Muscle layer of duodenum (tissue), 2 donors: ENCODE data around the gene COPB1.

Experiments used
- H3K27ac ChIP-seq: one replicate; pipeline ENCODE4 v1.7.0; 2013; ENCODE audit warnings: mild to moderate bottlenecking, low read length
- H3K27me3 ChIP-seq: one replicate; pipeline ENCODE4 v1.7.0; 2013; ENCODE audit warnings: low read depth, mild to moderate bottlenecking, control low read depth, low read length
- H3K36me3 ChIP-seq, 2 donors: one replicate each; pipeline ENCODE4 v1.7.0; 2013; ENCODE audit warnings: low read length in 2 of 2, control low read depth in 1 of 2, mild to moderate bottlenecking in 1 of 2; ENCODE audit not compliant: insufficient read depth in 2 of 2, control insufficient read depth in 1 of 2
- H3K4me1 ChIP-seq, 2 donors: one replicate each; pipeline ENCODE4 v1.7.0; 2013; ENCODE audit warnings: low read length in 2 of 2, mild to moderate bottlenecking in 2 of 2, control low read depth in 1 of 2, moderate library complexity in 1 of 2; ENCODE audit not compliant: insufficient read depth in 2 of 2, control insufficient read depth in 1 of 2
- H3K4me3 ChIP-seq, 2 donors: one replicate each; pipeline ENCODE4 v1.7.0; 2013; ENCODE audit warnings: low read length in 2 of 2, low read depth in 1 of 2, mild to moderate bottlenecking in 1 of 2
- H3K9me3 ChIP-seq, 2 donors: one replicate each; pipeline ENCODE4 v1.7.0; 2013; ENCODE audit warnings: low read length in 2 of 2, control low read depth in 1 of 2, mild to moderate bottlenecking in 1 of 2; ENCODE audit not compliant: control insufficient read depth in 1 of 2
- donor health status: healthy.

Gene COPB1

DNA sequence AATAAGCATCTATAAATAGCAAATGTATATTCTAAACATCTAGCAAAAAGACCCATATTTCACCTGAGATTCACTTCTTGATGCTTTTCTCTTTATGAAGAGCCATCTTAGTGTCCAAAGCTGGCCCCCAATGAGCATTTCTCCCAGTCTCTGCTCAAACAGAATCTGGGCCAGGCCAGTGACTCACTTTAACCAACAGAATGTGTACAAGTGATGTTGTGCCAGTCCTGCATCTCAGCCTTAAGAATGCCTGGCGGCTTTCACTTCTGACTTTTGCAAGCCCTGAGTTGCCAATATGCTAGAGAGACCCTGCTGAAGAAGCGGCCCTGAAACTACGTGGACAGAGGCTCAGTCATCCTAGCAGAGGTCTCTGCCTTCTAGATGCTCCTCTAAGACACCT lies 6.9 kb upstream of the COPB1 start:
- peaks cover 60 to 77% of the 10 kb centered on the region in 2 donors for H3K36me3 ChIP-seq
- H3K4me3 ChIP-seq = no peak overlapping the region
- no peaks in the 10 kb centered on the region for H3K9me3 ChIP-seq
- H3K4me1 ChIP-seq = no peaks in the 10 kb centered on the region
- H3K27ac ChIP-seq = no peak overlapping the region
- H3K27me3 ChIP-seq = no peaks in the 10 kb centered on the region

DNA sequence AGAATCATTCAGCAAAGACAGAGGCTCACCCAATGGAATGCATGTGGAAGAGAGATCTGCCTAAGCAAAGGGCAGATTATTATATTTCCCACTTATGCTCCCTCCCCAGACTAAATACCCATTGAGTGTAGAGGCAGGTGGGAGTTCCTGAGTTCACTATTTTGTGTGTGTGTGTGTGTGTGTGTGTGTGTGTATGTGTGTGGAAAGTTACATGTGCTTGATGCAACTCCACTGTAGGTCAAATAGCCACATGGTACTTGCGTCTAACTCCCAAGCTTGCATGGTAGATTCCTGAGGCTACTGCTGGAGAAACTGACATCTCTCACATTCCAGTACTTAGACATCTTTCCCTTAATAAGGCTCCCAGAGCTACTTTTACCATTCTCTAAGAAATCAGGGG lies 3.4 kb upstream of the COPB1 start:
- Histone ChIP-seq H3K9me3 (no peaks in the 10 kb centered on the region), H3K4me1 (peaks cover 0 to 8% of the 10 kb centered on the region in 2 donors), H3K36me3 (peaks cover 35 to 47% of the 10 kb centered on the region in 2 donors), H3K27ac (no peak overlapping the region), H3K4me3 (no peak overlapping the region), H3K27me3 (no peaks in the 10 kb centered on the region)

DNA sequence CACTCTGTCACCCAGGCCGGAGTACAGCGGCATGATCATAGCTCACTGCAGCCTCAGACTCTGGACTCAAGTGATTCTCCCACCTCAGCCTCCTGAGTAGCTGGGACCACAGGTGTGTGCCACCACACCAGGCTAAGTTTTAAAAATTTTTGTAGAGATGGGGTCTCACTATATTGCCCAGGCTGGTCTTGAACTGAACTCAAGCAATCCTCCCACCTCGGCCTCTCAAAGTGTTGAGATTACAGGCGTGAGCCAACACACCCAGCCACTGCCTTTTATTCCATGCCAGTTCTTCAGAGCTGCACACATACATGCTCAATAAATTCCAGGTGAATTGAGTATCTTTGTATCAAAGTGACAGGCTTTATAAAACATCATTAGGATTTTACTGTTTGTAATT lies 2.4 kb upstream of the COPB1 start:
- no peak overlapping the region for H3K4me3 ChIP-seq
- no peaks in the 10 kb centered on the region for H3K27me3 ChIP-seq
- no peak overlapping the region for H3K27ac ChIP-seq
- H3K4me1 ChIP-seq = peaks cover 0 to 15% of the 10 kb centered on the region in 2 donors
- peaks cover 33 to 46% of the 10 kb centered on the region in 2 donors for H3K36me3 ChIP-seq
- no peaks in the 10 kb centered on the region for H3K9me3 ChIP-seq

DNA sequence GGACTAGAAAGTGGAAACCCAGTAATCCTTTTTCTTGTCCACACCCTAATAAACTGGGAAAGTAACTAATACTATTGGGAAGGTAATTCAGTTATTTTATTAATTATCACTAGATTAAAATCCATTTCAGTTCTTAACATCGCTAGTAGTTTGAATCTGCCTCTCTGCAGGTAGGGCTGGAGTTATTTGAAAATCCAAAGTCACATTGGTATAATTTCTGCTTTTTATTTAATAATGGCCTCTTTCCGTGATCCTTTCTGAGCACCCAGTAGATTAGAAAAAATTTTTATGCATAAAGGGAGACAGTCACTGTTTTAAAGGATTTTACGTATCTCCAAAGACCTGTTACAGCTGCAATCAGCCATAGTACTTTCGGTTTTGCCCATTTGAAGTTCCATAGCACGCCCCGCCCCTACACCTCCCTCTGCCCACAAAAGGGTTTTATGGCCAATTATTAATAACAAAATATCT lies 605 bp upstream of the COPB1 start:
- Histone ChIP-seq H3K27me3 (no peaks in the 10 kb centered on the region), H3K36me3 (peaks cover 28 to 40% of the 10 kb centered on the region in 2 donors), H3K9me3 (no peaks in the 10 kb centered on the region), H3K27ac (peak overlapping the region; percentile 84), H3K4me1 (peaks cover 0 to 22% of the 10 kb centered on the region in 2 donors), H3K4me3 (peak overlapping the region; percentile 77 to 94)

DNA sequence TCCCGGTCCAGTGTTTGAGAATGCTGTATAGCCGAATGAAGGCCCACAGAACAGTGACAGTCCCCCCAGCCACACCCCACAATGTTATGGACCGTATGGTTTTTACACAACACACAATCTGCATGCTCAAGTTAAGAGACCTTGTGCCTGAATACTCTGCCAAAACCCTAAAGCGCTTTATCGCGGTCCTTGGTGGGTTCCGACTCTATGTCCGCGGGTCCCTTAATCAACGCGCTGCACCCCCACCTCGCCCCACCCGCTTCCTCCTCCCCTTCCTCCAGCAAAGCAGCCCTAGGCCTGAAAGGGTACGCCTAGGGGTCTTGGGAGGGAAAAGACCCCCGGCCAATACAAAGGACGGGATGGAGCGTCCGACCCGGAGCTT lies 442 bp downstream of the COPB1 start:
- Histone ChIP-seq H3K27me3 (no peaks in the 10 kb centered on the region), H3K4me3 (peak overlapping the region; percentile 94 to 98), H3K27ac (peak overlapping the region; percentile 75), H3K9me3 (no peaks in the 10 kb centered on the region), H3K36me3 (peaks cover 28 to 38% of the 10 kb centered on the region in 2 donors), H3K4me1 (peaks cover 0 to 22% of the 10 kb centered on the region in 2 donors)

- Histone ChIP-seq H3K36me3 (peaks cover 49 to 88% of the 10 kb centered on the region in 2 donors), H3K27me3 (no peaks in the 10 kb centered on the region), H3K4me1 (no peaks in the 10 kb centered on the region), H3K9me3 (no peaks in the 10 kb centered on the region), H3K27ac (no peak overlapping the region), H3K4me3 (no peak overlapping the region)
Observed at GRCh38 chr11:14480716-14481115, 18.9 kb downstream of the COPB1 start.

- H3K27me3 ChIP-seq = no peaks in the 10 kb centered on the region
- no peak overlapping the region for H3K4me3 ChIP-seq
- H3K36me3 ChIP-seq = peaks cover 80 to 88% of the 10 kb centered on the region in 2 donors
- H3K27ac ChIP-seq = no peak overlapping the region
- no peaks in the 10 kb centered on the region for H3K4me1 ChIP-seq
- H3K9me3 ChIP-seq = no peaks in the 10 kb centered on the region
Observed at GRCh38 chr11:14471127-14471526, 28.5 kb downstream of the COPB1 start.

- Histone ChIP-seq H3K4me3 (no peak overlapping the region), H3K4me1 (no peaks in the 10 kb centered on the region), H3K36me3 (peaks cover 67 to 85% of the 10 kb centered on the region in 2 donors), H3K9me3 (no peaks in the 10 kb centered on the region), H3K27me3 (no peaks in the 10 kb centered on the region), H3K27ac (no peak overlapping the region)
Observed at GRCh38 chr11:14463623-14464022, 36.0 kb downstream of the COPB1 start.

DNA sequence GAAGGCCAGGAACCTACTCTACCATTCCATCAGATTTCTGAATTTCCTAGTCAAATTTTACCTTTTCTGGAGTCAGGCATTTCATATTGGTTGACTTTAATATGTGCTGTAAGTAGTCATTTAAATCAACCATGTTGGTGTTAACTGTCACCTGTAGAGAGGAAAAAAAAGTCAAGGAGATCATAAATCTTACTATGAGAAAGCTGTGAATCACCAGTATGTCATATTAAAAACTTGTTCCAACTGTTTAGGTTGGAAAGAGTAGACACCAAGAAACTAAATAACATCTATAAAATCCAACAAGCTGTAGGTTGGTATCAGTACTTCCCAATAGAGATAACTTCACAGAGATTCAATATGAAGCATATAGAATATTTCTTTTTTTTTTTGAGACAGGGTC lies 39.5 kb downstream of the COPB1 start:
- no peak overlapping the region for H3K27ac ChIP-seq

DNA sequence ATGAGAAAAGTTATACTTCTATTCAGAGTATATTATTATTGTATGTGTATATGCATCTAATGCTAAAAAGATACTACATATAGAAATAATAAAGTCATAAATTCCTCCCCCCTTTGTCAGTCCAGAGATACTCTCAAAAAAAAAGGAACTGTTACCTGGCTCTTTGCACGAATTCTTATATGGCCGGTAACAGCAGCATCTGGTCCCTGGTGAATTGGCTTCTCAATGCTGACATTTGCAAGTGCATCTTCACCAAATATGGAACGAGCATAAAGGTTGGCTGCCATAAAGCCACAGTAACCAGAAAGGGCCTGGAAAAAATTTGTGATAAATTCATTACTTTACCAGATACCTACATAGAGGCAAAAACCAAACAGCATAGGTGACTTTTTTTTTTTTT lies 41.2 kb downstream of the COPB1 start:
- no peak overlapping the region for H3K4me3 ChIP-seq
- H3K4me1 ChIP-seq = no peaks in the 10 kb centered on the region
- H3K27me3 ChIP-seq = no peaks in the 10 kb centered on the region
- H3K27ac ChIP-seq = no peak overlapping the region
- H3K9me3 ChIP-seq = no peaks in the 10 kb centered on the region
- H3K36me3 ChIP-seq = peaks cover 32 to 55% of the 10 kb centered on the region in 2 donors

More for the DNA sequence above, 39.5 kb downstream of the COPB1 start:
- H3K27me3 ChIP-seq = no peaks in the 10 kb centered on the region
- no peak overlapping the region for H3K4me3 ChIP-seq
- peaks cover 49 to 73% of the 10 kb centered on the region in 2 donors for H3K36me3 ChIP-seq
- no peaks in the 10 kb centered on the region for H3K4me1 ChIP-seq
- no peaks in the 10 kb centered on the region for H3K9me3 ChIP-seq

DNA sequence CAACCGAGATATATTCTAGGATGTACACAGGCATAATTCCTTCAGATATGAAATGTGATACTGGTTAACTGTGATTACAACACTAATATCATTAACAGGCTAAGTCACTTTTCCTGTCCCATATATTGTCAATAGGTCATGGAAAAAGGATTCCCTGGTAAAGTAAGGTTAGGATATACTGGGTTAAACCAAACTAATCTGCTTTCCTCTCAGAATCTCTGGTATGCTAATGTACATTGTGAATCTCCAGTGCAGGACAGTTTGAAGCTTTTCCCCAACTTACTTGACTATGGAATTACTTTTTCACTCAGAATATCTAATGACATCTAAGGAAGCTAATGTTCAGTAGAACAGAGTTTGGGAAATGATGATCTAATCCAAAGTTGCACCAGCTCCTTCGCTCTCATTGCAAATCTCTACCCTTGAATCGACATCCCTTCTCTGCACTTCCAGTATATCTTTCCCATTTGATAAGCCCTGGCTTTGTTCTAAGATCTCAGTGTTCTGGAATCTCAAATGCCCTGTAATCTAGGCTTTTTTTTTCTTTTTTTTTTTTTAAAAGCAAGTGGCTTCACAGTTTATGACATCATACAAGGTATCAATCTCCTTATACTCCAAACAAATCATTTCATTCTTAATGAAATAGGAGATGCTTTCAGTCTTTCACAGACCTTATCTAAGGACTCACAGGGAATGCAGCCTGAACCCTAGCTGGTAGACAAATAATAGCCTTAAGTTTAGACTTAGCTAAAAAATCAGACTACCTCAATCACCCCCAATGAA lies 43.8 kb downstream of the COPB1 start:
- Histone ChIP-seq H3K9me3 (no peaks in the 10 kb centered on the region), H3K36me3 (peaks cover 13 to 39% of the 10 kb centered on the region in 2 donors), H3K27ac (no peak overlapping the region), H3K27me3 (no peaks in the 10 kb centered on the region), H3K4me1 (no peaks in the 10 kb centered on the region), H3K4me3 (no peak overlapping the region)
